ENCODE data around the gene ATF6. TPM values are rescaled to one million over a fixed set of nuclear protein-coding genes. Genes with fewer than 3 reads are reported as not detected.

Gene ATF6
- total and polyA plus RNA-seq, 2 donors (not counting 3 experiments of a cell fraction or from before 2014, with no cell fraction given) = 24.9 to 40.3 TPM

- no peaks in the 10 kb centered on the region for H3K9me1 ChIP-seq (replicated peaks; ENCODE audit: control insufficient read depth, extremely low read depth, insufficient read depth, low read length)
- CTCF ChIA-PET = interaction anchor here (1.0 kb wide), 1 partner anchor 102 kb away, joined by 3 read pairs; no protein-coding TSS in a partner anchor
- intact Hi-C loops (cut with micrococcal nuclease) = no loop called here
- dilution Hi-C loops (cut with MboI; ENCODE audit: extremely low pct_ligation_motif_present, low sequenced_read_pairs) = no loop called here
- H3K9ac ChIP-seq (replicated peaks; ENCODE audit: extremely low read depth, insufficient read depth, low read length) = no peak overlapping the region
- DNase-seq (ENCODE audit: low read depth, low spot score) (no peak), FAIRE-seq (no peak)
- no peaks in the 10 kb centered on the region for H3K79me2 ChIP-seq (ENCODE audit: control insufficient read depth, insufficient read depth, low read length)
- peaks cover 18% of the 10 kb centered on the region for H3K4me1 ChIP-seq (ENCODE audit: control insufficient read depth, extremely low read depth, insufficient read depth, low read length)
- H3K4me2 ChIP-seq (ENCODE audit: insufficient read depth, low read length) = no peak overlapping the region
- H2AFZ ChIP-seq (ENCODE audit: low read depth, low read length) = no peak overlapping the region
- H3K9me3 ChIP-seq (replicated peaks; ENCODE audit: control insufficient read depth, insufficient read depth, low read length) = no peaks in the 10 kb centered on the region
- POLR2A ChIA-PET = no interaction called here
- TF ChIP-seq MYC (IDR thresholded peaks at IDR 0.05; ENCODE audit: low read depth, low read length) (no peak), MAX (IDR thresholded peaks at IDR 0.05; ENCODE audit: insufficient read depth, insufficient read length) (no peak), FOS (IDR thresholded peaks at IDR 0.05; ENCODE audit: borderline replicate concordance, insufficient read depth, low read length) (no peak), JUN (IDR thresholded peaks at IDR 0.05; ENCODE audit: borderline replicate concordance, insufficient read depth, insufficient read length, low read depth) (no peak), POLR2AphosphoS5 (IDR thresholded peaks at IDR 0.05; ENCODE audit: insufficient read depth, low read depth, low read length) (no peak), POLR2A (IDR thresholded peaks at IDR 0.05; ENCODE audit: low read depth, low read length) (no peak), CTCF (IDR thresholded peaks at IDR 0.05; ENCODE audit: extremely low read depth in 1 of 2, insufficient read depth in 1 of 2, low read depth in 1 of 2, low read length in 2 of 2) (no peak), EZH2 (IDR thresholded peaks at IDR 0.05; ENCODE audit: borderline replicate concordance, low read depth, low read length, severe bottlenecking) (no peak), GATA2 (IDR thresholded peaks at IDR 0.05; ENCODE audit: insufficient read depth, insufficient read length, low read depth, low read length) (no peak)
- no peaks in the 10 kb centered on the region for H3K36me3 ChIP-seq (ENCODE audit: control insufficient read depth in 2 of 2, extremely low read depth in 1 of 2, insufficient read depth in 2 of 2, low read length in 2 of 2)
- H3K27ac ChIP-seq (ENCODE audit: insufficient read depth, low read depth, low read length) = no peak overlapping the region
- no peak overlapping the region for H3K4me3 ChIP-seq (replicated peaks in 1 of 3; ENCODE audit: insufficient read depth in 1 of 3, low read depth in 1 of 3, low read length in 3 of 3)
- H4K20me1 ChIP-seq (replicated peaks; ENCODE audit: control insufficient read depth, extremely low read depth, insufficient read depth, low read length) = no peaks in the 10 kb centered on the region
- no peaks in the 10 kb centered on the region for H3K27me3 ChIP-seq (ENCODE audit: control insufficient read depth in 2 of 2, insufficient read depth in 2 of 2, low read length in 2 of 2)
- BruUV-seq (replicated peaks) = no TSS peak
Observed at GRCh38 chr1:161966067-161966466, 199.9 kb downstream of the ATF6 start.

Measured in endothelial cell of umbilical vein (primary cell).